Measurements from ENCODE around the gene PHACTR3.

PHACTR3 gene

DNA sequence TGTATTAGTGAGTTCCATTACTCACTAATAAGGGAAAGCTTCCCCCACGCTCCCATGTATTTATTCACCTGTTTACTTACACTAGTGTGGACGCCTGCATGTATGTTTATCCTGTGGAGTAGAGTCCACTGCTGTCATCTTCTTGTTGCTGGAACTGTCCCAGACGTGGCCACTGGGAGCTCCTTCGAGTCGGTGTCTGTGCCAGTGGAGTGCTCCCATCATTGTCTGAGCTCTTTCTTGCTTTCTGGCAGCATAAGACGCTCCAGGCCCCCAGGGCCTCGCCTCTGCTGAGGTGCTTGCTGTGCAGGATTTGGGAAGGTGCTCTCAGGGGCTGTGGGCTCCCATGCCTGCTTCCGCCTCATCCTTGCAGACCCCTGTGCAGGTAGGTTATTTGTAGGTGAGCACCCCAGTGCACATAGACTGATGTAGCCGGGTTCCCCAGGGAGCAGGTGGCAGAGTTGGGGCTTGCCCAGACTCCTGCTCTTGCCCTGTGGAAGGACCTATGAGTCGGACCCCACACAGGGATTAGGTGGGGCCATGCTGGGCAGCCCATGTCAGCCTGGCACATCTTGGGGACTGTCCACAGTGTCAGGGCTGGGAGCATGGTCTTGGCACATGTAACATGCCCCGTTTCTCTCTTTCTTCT is 16.6 kb downstream of the PHACTR3 start:
- no peak for DNase-seq (ENCODE audit: low read depth)
- TF ChIP-seq CTCF (IDR thresholded peaks at IDR 0.05; ENCODE audit: low read depth, low read length, missing control alignments): no peak
- no peak overlapping the region for H3K4me3 ChIP-seq (ENCODE audit: low read depth, low read length)

- DNase-seq (ENCODE audit: low read depth): no peak
- no peak for TF ChIP-seq CTCF (IDR thresholded peaks at IDR 0.05; ENCODE audit: low read depth, low read length, missing control alignments)
- no peak overlapping the region for H3K4me3 ChIP-seq (ENCODE audit: low read depth, low read length)
Observed at GRCh38 chr20:59622496-59622895, 18.2 kb downstream of the PHACTR3 start.

DNA sequence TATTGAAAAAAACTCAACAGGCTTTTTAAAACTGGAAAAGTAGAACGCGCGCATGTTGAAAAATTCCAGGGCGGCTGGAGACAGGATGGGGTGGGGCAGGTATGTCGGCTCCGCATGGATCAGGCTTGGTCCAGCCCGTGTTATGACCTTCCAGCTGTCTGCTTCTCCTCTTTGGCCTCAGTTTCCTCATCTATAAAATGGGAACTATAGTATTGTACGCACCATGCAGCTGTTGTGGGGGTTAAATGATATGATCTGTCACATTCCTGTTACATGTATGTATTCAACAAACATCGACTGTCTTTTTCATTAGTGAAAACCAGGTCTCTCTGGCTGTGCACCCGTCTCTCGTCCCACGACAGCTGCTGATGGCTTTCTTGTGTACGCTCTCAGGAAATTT is 18.8 kb downstream of the PHACTR3 start:
- H3K4me3 ChIP-seq (ENCODE audit: low read depth, low read length): no peak overlapping the region
- no peak for DNase-seq (ENCODE audit: low read depth)
- no peak for TF ChIP-seq CTCF (IDR thresholded peaks at IDR 0.05; ENCODE audit: low read depth, low read length, missing control alignments)

GRCh38 chr20:59623583-59623982 is 19.2 kb downstream of the PHACTR3 start:
- H3K4me3 ChIP-seq (ENCODE audit: low read depth, low read length): no peak overlapping the region
- no peak for DNase-seq (ENCODE audit: low read depth)
- no peak for TF ChIP-seq CTCF (IDR thresholded peaks at IDR 0.05; ENCODE audit: low read depth, low read length, missing control alignments)

GRCh38 chr20:59624401-59624800 is 20.1 kb downstream of the PHACTR3 start:
- no peak overlapping the region for H3K4me3 ChIP-seq (ENCODE audit: low read depth, low read length)
- no peak for TF ChIP-seq CTCF (IDR thresholded peaks at IDR 0.05; ENCODE audit: low read depth, low read length, missing control alignments)
- DNase-seq (ENCODE audit: low read depth): no peak

- DNase-seq (ENCODE audit: low read depth): no peak
- no peak overlapping the region for H3K4me3 ChIP-seq (ENCODE audit: low read depth, low read length)
- TF ChIP-seq CTCF (IDR thresholded peaks at IDR 0.05; ENCODE audit: low read depth, low read length, missing control alignments): no peak
Observed at GRCh38 chr20:59625214-59625922, 21.0 kb downstream of the PHACTR3 start.

- H3K4me3 ChIP-seq (ENCODE audit: low read depth, low read length): no peak overlapping the region
- TF ChIP-seq CTCF (IDR thresholded peaks at IDR 0.05; ENCODE audit: low read depth, low read length, missing control alignments): no peak
- no peak for DNase-seq (ENCODE audit: low read depth)
Observed at GRCh38 chr20:59627298-59627697, 23.0 kb downstream of the PHACTR3 start.

Measured in GM12864 (cell line).